ENCODE results near the gene LBX2. TPM values are rescaled to one million over a fixed set of nuclear protein-coding genes. Genes with fewer than 3 reads are reported as not detected.

The LBX2 gene
- total and polyA plus RNA-seq, 2 experiments from 2014 or later, result 0.80 TPM; not detected in 1

- Histone ChIP-seq H3K9me3 (ENCODE audit: low read depth) (no peaks in the 10 kb centered on the region), H3K27ac (no peak overlapping the region), H3K4me3 (no peak overlapping the region), H3K27me3 (peaks cover 73% of the 10 kb centered on the region), H3K36me3 (peaks cover 10% of the 10 kb centered on the region), H3K4me1 (ENCODE audit: low read depth) (peaks cover 17% of the 10 kb centered on the region)
- no peak for TF ChIP-seq CTCF (IDR thresholded peaks at IDR 0.05; ENCODE audit: low read depth, low read length)
- no peak for DNase-seq (ENCODE audit: low read depth in 1 of 2, low spot score in 1 of 2)
Measured at GRCh38 chr2:74496997-74497776, 2.2 kb downstream of the LBX2 start.

- TF ChIP-seq CTCF (IDR thresholded peaks at IDR 0.05; ENCODE audit: low read depth, low read length), result no peak
- no peak overlapping the region for H3K4me3 ChIP-seq
- no peak overlapping the region for H3K27ac ChIP-seq
- H3K36me3 ChIP-seq, result peaks cover 24% of the 10 kb centered on the region
- peaks cover 56% of the 10 kb centered on the region for H3K27me3 ChIP-seq
- peaks cover 17% of the 10 kb centered on the region for H3K4me1 ChIP-seq (ENCODE audit: low read depth)
- H3K9me3 ChIP-seq (ENCODE audit: low read depth), result no peaks in the 10 kb centered on the region
- DNase-seq (ENCODE audit: low read depth in 1 of 2, low spot score in 1 of 2), result no peak
Measured at GRCh38 chr2:74495440-74495839, 4.0 kb downstream of the LBX2 start.

GRCh38 chr2:74493546-74493945 lies 5.9 kb downstream of the LBX2 start:
- no peak for DNase-seq (ENCODE audit: low read depth in 1 of 2, low spot score in 1 of 2)
- Histone ChIP-seq H3K36me3 (peaks cover 24% of the 10 kb centered on the region), H3K4me3 (no peak overlapping the region), H3K4me1 (ENCODE audit: low read depth) (peaks cover 8% of the 10 kb centered on the region), H3K27ac (no peak overlapping the region), H3K9me3 (ENCODE audit: low read depth) (no peaks in the 10 kb centered on the region), H3K27me3 (peaks cover 37% of the 10 kb centered on the region)
- TF ChIP-seq CTCF (IDR thresholded peaks at IDR 0.05; ENCODE audit: low read depth, low read length), result no peak

- DNase-seq (ENCODE audit: low read depth in 1 of 2, low spot score in 1 of 2), result no peak
- H3K27ac ChIP-seq, result no peak overlapping the region
- no peaks in the 10 kb centered on the region for H3K9me3 ChIP-seq (ENCODE audit: low read depth)
- TF ChIP-seq CTCF (IDR thresholded peaks at IDR 0.05; ENCODE audit: low read depth, low read length), result no peak
- no peak overlapping the region for H3K4me3 ChIP-seq
- H3K36me3 ChIP-seq, result peaks cover 24% of the 10 kb centered on the region
- peaks cover 20% of the 10 kb centered on the region for H3K27me3 ChIP-seq
- H3K4me1 ChIP-seq (ENCODE audit: low read depth), result no peaks in the 10 kb centered on the region
Measured at GRCh38 chr2:74491648-74492544, 7.5 kb downstream of the LBX2 start.

GRCh38 chr2:74489906-74490305 lies 9.5 kb downstream of the LBX2 start:
- Histone ChIP-seq H3K9me3 (ENCODE audit: low read depth) (no peaks in the 10 kb centered on the region), H3K4me1 (ENCODE audit: low read depth) (no peaks in the 10 kb centered on the region), H3K27me3 (peaks cover under 1% of the 10 kb centered on the region), H3K4me3 (no peak overlapping the region), H3K27ac (no peak overlapping the region), H3K36me3 (peaks cover 24% of the 10 kb centered on the region)
- TF ChIP-seq CTCF (IDR thresholded peaks at IDR 0.05; ENCODE audit: low read depth, low read length), result no peak
- no peak for DNase-seq (ENCODE audit: low read depth in 1 of 2, low spot score in 1 of 2)

Data from cardiac muscle cell (in vitro differentiated cells and primary cell).